K562 (cell line): ENCODE measurements around the gene ZNF775. TPM values are rescaled to one million over a fixed set of nuclear protein-coding genes. Genes with fewer than 3 reads are reported as not detected.

Experiments
- EHMT2 ChIP-seq: fragments of 450-650 bp; IDR thresholded peaks from 2 replicates; pipeline ENCODE4 v1.6.1; 2018; ENCODE audit warnings: antibody characterized with exemption
- FOXK2 ChIP-seq, 2 experiments: fragments of 450-650 bp; IDR thresholded peaks in 1 of 2; conservative IDR thresholded peaks in 1 of 2; 2 replicates each; pipeline ENCODE4 v1.6.1; 2016; ENCODE audit warnings: low read depth in 2 of 2, mild to moderate bottlenecking in 1 of 2
- HMG20A ChIP-seq: fragments of 450-650 bp; formaldehyde crosslinking; conservative IDR thresholded peaks from 2 replicates; pipeline ENCODE4 v1.4.0; 2020; ENCODE audit warnings: mild to moderate bottlenecking, mixed read lengths
- HNRNPLL ChIP-seq: fragments of 200-400 bp; formaldehyde crosslinking; IDR thresholded peaks from 2 replicates; pipeline ENCODE4 v1.6.1; 2017; ENCODE audit warnings: low read length, low read depth, mild to moderate bottlenecking; ENCODE audit not compliant: poor library complexity, severe bottlenecking
- KAT2B ChIP-seq: IDR thresholded peaks from one replicate; pipeline ENCODE4 v1.6.1; 2012; ENCODE audit warnings: low read depth, mild to moderate bottlenecking, control low read depth, inconsistent platforms, low read length, moderate library complexity
- TEAD1 ChIP-seq, 2 experiments: fragments of 450-650 bp in 1 of 2; sonication (generic) in 1 of 2; formaldehyde crosslinking; IDR thresholded peaks; 2 replicates each; pipeline versions ENCODE4 v1.4.0 to v1.8.0; 2020 to 2022; ENCODE audit warnings: mild to moderate bottlenecking in 2 of 2, missing genetic modification reagents in 1 of 2
- TEAD4 ChIP-seq, 2 experiments: sonication (generic) in 1 of 2; formaldehyde crosslinking in 1 of 2; IDR thresholded peaks; 2 replicates each; pipeline versions ENCODE4 v1.6.1 to v1.8.0; 2012 to 2022; ENCODE audit warnings: borderline replicate concordance in 1 of 2, inconsistent platforms in 1 of 2, low read length in 1 of 2, mild to moderate bottlenecking in 1 of 2, missing genetic modification reagents in 1 of 2
- ZNF444 ChIP-seq: fragments of 250-450 bp; sonication (Bioruptor Pico); IDR thresholded peaks from 2 replicates; pipeline ENCODE4 v1.4.0; 2020; ENCODE audit warnings: mild to moderate bottlenecking, moderate library complexity
- polyA plus RNA-seq, 8 experiments: library from polyadenylated mRNA; depleted of rRNA in 4 of 8; stranded (reverse) in 5 of 8; unstranded in 3 of 8; fragments of >200 nt; fragmentation: Nextera tagmentation in 2 of 8; fragmentation: Illumina TruSeq in 1 of 8; extraction: Ambion mirVana in 2 of 8; extraction: Trizol in 1 of 8; gene quantifications; 2 replicates each; pipeline versions ENCODE4 v1.2.1 to v1.2.3, GENCODE V29; 2011 to 2014; ENCODE audit warnings: inconsistent platforms in 1 of 8, missing spikeins in 1 of 8
- total RNA-seq, 7 experiments: library from RNA; depleted of rRNA in 6 of 7; stranded (reverse); fragments of >200 nt in 6 of 7; fragmentation: Illumina TruSeq in 2 of 7; extraction: Trizol in 2 of 7; gene quantifications; 2 replicates each; pipeline versions ENCODE4 v1.2.1 to v1.2.3, GENCODE V29; 2011 to 2021; ENCODE audit warnings: low replicate concordance in 1 of 7
- TF ChIP-seq, protein P1 (sequence below): fragments of 450-650 bp; formaldehyde crosslinking; conservative IDR thresholded peaks from 2 replicates; pipeline ENCODE4 v1.4.0; 2022; ENCODE audit warnings: mild to moderate bottlenecking, missing genetic modification characterization

Gene ZNF775
- total and polyA plus RNA-seq, 9 of the 15 experiments (the other 6 are each of a cell fraction or from before 2014, with no cell fraction given), result 0.04 to 18.7 (median 4.9) TPM

GRCh38 chr7:150367677-150368095, 11.4 kb upstream of the ZNF775 start (continued):
- TF ChIP-seq FOXK2 (conservative IDR thresholded peaks at IDR 0.05 in 1 of 2, IDR thresholded peaks at IDR 0.05 in 1 of 2; ENCODE audit: low read depth in 2 of 2) (no peak), TEAD4 (IDR thresholded peaks at IDR 0.05; ENCODE audit: low read length) (peak; percentile 11; the same call in 1 of the 2 replicates), TEAD4 (CRISPR knock-in tag; IDR thresholded peaks at IDR 0.05; ENCODE audit: borderline replicate concordance) (no peak), TEAD1 (CRISPR knock-in tag; IDR thresholded peaks at IDR 0.05) (peak in 1 of 2 experiments; percentile 70; a peak in 1 of 4 replicates), HNRNPLL (no peak), KAT2B (no peak), HMG20A (CRISPR knock-in tag) (no peak), EHMT2 (no peak), ZNF444 (CRISPR knock-in tag) (0 out of 2 replicates have a peak, but pooled peaks have one; percentile 7)
- TF ChIP-seq, protein P1, sequence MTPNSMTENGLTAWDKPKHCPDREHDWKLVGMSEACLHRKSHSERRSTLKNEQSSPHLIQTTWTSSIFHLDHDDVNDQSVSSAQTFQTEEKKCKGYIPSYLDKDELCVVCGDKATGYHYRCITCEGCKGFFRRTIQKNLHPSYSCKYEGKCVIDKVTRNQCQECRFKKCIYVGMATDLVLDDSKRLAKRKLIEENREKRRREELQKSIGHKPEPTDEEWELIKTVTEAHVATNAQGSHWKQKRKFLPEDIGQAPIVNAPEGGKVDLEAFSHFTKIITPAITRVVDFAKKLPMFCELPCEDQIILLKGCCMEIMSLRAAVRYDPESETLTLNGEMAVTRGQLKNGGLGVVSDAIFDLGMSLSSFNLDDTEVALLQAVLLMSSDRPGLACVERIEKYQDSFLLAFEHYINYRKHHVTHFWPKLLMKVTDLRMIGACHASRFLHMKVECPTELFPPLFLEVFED (CRISPR knock-in tag), result no peak
- TF ChIP-seq, all 486 proteins: peak for 30
